ENCODE results near the gene HOXC11.

HOXC11 gene

DNA sequence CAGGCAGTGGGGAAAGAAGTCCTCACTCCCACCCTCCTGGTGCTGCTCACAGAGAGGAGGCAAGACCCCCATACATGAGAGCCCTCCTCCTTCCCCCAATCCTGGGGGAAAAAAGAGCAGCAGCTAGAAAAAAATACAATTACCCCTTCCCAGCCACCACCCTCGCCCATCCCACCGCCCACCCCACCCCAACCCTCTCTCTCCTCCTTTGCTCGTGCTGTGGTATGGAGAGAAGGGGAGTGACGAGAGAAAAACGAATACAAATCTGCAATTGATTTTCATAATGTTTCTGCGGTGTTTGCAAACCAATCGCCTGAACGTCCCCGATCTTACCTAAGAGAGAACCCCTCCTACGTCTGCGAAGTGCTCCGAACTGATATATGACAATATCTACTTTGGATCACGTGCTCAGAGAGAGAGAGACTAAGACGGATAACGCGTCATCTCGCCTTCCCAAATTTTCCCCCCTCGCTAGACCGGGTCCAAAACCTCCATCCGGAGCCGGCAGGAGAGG, at the start of gene HOXC11:
Gene HOXC11, plus strand, starts transcription at position 405 of the 514 bp plus-strand sequence. CDS start 116 bp downstream, outside the sequence.
- DNase-seq, result peak; percentile 38

DNA sequence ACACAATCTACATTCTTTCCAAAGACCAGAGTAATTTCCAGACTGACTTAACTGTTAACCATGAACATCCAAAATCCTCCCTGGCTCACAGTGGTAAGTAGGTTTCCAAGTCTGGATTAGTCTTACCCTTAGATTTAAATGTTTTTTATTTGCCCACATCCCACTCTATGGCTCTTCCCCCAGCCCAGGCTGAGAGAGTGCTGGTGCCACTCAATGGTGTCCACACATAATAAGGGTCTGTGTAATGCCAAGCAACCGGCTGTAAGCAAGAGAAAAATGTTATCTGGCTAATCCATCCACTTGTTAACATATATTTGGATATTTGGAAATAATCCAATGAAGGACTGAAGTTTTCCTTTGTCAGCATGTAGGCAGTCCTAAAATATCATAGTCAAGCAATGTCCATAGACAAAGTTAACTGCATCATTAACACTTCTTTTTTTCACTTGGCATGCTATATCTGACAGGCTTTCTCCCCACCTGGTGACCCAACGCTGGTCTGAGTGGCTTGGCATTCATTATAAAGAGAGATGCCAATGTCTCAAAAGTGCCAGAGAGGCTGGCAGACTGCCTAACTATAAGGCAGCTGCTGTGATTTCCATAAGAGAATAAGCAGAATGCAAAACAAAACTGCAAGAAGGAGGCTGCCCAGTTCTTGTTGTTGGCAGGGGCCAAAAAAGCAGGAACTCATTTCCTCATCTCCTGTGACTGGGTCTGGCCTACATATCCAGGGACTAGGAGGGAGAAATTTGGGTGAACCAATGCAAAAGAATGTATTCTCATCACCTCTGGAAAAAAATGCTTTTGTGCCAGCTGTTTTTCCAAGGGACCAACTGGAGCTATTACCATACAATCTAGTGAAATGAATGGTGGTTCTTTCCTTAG, 48.2 kb upstream of the HOXC11 start:
- DNase-seq, result no peak

DNA sequence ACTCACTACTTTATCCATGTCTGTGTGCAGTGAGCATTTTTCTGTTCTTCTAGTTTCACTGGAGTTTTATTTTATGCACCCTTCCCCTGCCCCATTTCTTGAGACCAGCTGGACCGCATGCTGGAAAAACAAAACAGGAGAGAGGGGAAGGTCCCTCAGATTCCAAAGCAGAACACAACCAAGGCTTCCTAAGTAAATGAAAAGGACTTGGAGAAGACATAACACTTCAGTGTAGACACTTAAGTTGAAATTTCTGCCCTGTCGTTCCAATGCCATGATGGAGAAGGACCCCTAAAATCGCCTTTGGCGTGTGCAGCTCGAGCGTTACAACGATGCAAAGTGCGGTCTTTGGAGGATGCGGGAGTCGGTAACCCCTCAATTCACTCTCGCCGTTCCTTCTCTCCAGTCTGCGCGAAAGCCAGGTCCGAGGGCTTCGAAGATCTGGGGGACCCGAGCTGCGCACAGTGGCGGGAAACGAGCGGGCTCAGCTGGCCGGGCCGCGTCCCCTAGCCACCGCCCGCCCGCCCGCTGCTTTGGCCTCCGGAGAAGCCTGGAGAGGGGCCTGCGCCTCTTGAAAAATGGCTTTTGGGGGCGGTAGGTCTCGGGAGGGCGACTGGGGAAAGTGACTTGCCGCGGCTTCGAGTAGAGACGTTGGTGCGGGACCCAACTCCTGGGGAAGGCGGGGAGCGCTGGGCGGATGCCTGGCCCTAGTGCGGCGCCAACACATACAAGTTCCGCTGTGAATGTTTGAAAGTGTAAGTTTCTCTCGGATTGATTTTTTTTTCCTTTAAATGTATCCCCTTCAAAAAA, 45.5 kb upstream of the HOXC11 start:
- DNase-seq, result no peak

DNA sequence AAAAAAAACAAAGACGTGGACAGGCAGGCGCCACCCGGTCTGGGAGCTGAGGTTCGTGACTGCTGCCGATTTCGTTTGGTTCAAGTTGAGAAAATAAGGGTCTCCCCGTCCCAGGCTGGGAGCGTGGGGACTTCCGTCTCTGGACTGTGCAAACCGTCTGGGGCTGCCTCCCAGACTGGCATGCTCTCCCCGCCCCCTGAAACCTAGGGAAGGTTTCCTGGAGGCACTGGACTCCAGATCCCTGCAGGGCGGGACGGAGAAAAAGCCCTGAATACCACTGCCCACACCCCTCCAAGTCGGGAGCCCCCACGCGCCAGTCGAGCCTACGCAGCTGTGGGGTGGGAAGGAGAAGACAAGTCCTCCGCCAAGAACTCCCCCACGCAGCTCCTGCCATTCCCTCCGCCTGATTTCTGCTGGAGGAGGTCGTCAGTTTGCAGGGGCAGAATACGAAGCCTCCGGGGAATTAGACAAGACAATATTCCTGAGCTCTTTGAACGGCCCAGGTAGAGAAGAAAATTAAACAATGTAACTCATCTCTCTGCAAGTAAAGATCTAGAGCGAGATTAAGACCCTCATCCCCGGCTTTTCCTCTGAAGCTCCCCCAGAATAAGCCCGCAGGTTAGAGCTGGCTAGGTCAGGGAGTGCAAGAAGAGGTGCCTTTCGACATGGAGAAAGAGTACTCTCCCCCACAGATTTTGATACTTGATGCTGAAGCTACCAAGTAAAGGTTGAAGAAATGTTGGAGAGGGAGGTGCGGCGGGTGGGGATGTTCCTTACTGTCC, 44.7 kb upstream of the HOXC11 start:
- no peak for DNase-seq

GRCh38 chr12:53929527-53929926, 43.4 kb upstream of the HOXC11 start:
- no peak for DNase-seq

DNA sequence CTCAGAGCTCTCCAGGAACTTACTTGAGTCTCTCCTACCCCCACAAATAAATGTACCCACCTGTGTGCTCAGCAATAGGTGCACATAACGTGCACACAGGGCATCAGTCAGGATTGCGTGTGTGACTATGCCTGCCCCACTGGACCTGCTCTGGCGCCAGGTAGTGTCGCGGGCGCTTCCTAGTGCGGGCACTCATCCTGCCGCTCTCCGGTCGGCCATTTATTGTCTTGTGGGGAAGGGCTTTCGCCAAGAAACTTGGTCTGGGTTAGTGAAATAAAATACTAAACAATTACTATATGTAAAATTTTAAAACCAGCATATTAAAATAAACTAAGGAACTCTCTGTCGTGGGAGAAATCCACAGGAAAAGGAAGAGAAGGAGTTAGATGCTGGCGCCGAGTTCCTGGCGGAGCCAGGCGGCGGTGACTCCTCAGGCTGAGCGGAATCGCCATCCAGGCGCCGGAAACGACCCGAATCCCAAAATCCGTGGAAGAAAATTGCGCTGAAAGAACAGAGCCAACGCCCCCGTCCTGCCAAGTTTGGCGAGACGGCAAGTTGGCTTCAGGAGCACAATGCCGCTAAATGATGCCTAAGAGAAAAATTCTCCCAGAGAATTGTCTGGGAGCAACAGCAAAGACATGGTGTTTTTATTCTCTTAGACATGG, 42.2 kb upstream of the HOXC11 start:
- DNase-seq, result no peak

DNA sequence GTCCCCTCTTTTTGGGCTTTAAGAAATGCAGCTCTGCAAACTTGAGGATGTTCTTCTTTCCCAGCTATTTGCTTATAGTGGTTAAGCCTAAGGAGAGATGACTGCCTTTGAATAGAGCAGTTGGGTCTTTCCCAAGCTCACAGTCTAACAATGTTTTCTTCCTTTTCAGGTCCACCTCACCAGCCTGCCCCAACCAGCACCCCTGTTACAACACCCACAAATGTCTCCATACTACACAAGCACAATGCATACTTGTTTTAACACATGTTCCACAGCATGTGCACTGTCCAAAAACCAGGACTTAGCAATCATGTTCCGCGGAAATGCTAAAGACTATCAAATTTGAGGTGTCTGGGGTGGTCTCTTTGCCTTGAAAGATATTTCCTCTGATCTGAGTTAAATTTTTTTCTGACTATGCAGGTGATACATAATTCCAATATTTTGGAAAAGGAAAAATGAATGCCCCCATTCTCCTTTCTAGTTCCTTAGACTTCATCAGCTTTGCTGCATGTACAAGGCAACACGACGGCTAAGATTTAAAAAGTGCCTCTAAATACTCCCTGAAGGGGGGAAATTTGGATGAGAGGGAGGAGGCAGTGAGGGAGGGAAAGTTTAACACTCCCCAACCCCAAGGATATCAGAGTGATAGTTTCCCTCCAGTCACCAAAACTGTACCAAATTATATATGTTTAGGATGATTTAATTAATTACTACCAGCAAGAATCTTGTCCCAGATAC, 40.9 kb upstream of the HOXC11 start:
- DNase-seq, result no peak

DNA sequence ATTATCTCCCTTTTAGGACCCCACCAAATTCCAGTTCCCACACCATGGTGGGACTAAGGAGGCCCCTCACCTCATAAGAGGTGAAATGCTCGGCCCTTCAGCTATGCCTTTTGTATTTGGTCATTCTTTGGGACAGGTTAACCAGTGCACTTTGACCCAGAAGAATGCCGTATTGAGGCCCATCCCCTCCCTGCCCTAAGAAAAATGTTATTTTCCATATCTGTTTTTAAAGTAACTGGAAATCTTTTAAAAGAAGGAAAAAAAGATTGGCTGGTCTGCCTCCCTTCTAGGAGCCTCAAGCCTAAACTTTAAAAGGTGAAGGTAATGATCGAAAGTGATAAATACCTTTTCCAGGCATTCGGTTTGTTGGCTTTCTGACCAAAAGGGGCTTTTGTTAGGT, 40.0 kb upstream of the HOXC11 start:
- no peak for DNase-seq

DNA sequence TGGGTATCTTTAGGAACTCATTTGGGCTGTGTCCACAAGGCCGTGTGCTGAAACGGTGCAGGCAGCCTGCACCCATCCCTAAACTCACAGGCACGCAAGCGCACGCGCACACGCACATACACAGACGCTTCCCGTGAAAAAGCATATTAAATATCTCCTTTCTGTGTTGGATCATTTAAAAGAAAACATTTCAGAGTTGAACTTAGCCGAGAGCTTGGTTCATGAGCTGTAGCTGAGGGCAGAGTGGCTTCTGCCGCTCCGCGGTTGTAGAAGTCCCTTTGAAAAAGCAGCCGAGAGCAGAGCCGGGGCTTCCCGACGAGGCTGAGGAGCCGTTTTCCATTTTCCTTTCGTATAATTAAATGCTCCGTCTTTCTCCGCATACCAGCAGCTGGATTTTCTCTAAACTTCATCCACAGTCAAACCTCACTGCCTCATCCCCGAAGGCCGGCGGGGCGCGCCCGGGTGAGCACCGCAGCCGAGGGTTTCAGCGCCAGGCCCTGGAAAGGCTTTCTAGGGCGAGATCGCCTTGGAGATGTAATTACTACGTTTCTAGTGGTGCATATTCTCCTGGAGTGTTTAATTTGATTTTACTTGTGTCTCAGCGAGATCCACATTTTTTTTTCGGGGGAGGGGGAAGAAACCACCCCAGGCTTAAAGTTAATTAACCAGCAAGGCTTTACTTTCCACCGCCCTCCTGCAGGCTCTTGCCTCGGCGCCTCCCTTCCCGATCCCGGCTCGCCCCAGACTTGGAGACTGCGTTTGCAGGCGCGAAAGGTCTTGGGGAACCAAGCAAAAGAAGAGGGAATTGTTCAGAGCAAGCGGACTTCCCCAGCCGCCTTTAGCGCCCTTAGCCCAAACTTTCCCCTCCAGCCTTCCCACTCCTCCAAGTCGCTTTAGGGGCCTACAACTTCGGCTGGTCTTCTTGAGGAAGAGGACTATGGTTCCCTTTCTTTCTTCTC, 37.3 kb upstream of the HOXC11 start:
- DNase-seq, result no peak

- DNase-seq, result no peak
Measured at GRCh38 chr12:53937099-53937498, 35.8 kb upstream of the HOXC11 start.

- no peak for DNase-seq
Measured at GRCh38 chr12:53937596-53938325, 35.2 kb upstream of the HOXC11 start.

GRCh38 chr12:53938326-53939140, 34.4 kb upstream of the HOXC11 start, which contains the start of gene HOXC13:
TSS of gene HOXC13 (plus strand) at chr12:53938831. CDS start at chr12:53938907, 76 bp downstream.
- DNase-seq, result peak; percentile 80

DNA sequence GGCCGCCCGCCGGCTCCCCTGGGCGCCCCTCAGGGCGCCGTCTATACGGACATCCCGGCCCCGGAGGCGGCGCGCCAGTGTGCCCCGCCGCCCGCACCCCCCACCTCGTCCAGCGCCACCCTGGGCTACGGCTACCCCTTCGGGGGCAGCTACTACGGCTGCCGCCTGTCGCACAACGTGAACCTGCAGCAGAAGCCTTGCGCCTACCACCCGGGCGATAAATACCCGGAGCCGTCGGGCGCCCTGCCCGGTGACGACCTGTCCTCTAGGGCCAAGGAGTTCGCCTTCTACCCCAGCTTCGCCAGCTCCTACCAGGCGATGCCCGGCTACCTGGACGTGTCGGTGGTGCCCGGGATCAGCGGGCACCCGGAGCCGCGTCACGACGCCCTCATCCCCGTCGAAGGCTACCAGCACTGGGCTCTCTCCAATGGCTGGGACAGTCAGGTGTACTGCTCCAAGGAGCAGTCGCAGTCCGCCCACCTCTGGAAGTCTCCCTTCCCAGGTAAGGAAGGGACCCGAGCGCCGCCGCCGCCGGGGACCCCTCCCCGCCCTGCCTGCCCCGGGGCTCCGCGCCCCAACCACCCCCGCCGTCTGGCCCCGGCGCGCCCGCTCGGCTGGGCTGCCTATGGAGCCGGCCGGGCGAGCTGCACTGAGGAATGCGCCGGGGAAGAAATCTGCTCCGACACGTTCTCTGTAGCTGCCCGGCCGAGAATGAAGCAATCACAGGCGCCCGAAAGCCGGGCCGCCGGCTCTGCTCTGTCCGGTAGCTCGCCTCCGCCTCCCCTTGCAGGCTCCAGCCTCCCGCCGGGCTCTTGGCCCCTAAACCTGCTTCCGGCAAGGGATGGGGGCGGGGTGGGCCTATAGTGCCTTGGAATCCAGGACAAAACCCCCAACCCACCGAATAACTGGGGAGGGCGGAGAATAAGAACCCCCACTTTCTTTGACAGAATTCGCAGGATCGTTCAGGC, 33.5 kb upstream of the HOXC11 start:
- peak; percentile 50 for DNase-seq

GRCh38 chr12:53940443-53941014, 32.4 kb upstream of the HOXC11 start:
- no peak for DNase-seq

DNA sequence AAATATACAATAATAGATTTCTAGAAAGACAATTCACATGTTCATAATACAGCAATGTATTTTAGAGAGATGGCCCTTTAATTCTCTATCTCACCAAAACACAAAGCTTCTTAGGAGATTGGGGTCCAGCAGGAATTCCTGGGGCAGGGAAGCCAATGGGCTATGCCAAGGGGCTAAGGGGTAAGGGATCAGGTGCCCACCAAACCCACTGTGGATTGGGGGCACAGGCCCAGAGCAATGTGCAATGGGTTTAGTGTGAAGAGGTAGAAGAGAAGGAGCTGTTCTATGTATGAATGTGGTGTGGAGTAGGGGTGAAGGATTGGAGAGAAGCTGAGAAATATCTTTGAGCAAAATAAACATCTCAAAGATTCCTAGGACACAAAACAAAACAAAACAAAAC, 31.7 kb upstream of the HOXC11 start:
- no peak for DNase-seq

DNA sequence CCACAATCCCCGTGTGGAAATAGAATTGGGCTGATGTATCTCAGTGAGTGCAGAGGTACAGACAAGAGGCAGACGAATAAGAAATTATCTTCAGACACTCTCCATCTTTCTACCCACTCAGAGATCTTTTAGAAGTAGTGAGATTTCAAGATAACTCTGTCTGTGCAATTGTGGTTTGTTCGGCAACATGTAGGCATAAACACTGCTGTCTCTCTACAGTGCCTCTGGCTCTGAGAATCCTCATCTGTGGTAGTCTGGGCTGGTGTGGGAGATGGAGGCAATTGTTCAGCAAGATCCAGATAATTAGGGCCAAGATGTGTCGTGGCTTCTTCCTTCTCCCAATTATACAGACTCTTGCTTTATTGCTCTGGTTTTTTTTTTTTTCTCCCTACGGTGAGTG, 31.2 kb upstream of the HOXC11 start:
- no peak for DNase-seq

DNA sequence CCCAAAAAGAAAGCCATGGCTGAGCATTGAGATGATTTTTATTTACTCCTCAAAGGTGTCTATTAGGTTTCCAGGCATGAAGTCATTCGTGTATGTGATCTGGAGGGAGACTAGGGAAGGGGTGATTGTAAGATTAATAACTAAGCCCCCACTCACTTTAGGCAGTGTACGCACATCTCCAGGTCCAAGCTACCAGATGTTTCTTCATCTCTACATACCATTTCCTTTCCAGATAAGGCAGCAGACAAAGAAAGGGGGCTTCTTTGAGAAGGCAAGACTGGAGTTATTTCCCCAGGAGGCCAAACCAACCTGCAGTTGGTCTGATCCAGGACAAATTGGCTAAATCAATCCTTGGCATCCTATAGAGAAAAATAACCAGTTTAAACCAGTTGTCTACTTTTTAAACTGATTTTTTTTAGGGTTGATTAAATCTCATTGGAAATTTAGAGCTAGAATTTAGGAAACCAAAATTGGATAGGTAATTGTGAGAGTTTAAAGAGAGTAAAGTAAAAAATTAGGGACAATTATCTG, 30.4 kb upstream of the HOXC11 start:
- no peak for DNase-seq

All from fibroblast of skin of right quadriceps (primary cell).